CD14-positive monocyte (primary cell): Measurements from ENCODE around the gene TBC1D16. TPM values are rescaled to one million over a fixed set of nuclear protein-coding genes. Genes with fewer than 3 reads are reported as not detected.

Experiments
- DNase-seq, 3 donors: peaks; one replicate each; pipeline ENCODE4 v3.0.0-alpha.2; 2011 to 2022
- H2AFZ ChIP-seq: 2 replicates; pipeline ENCODE4 v1.6.0; 2012; ENCODE audit warnings: mild to moderate bottlenecking, low read depth, low read length, inconsistent platforms; ENCODE audit not compliant: insufficient read depth, poor library complexity, severe bottlenecking
- H3K27ac ChIP-seq, 2 donors: 1 replicate in 1 of 2; 2 replicates in 1 of 2; pipeline ENCODE4 v1.5.1; 2012 to 2013; ENCODE audit warnings: low read length in 2 of 2, control low read depth in 1 of 2, inconsistent platforms in 1 of 2, low read depth in 1 of 2, mild to moderate bottlenecking in 1 of 2
- H3K27me3 ChIP-seq, 2 donors: one replicate each; pipeline versions ENCODE4 v1.6.0 to v1.6.1; 2011 to 2013; ENCODE audit warnings: low read length in 2 of 2; ENCODE audit not compliant: control insufficient read depth in 2 of 2, insufficient read depth in 2 of 2
- H3K36me3 ChIP-seq, 2 donors: replicated peaks in 1 of 2; 1 replicate in 1 of 2; 2 replicates in 1 of 2; pipeline versions ENCODE4 v1.5.1 to v1.6.1; 2012 to 2013; ENCODE audit warnings: low read length in 2 of 2, control low read depth in 1 of 2, inconsistent platforms in 1 of 2, mild to moderate bottlenecking in 1 of 2; ENCODE audit not compliant: insufficient read depth in 2 of 2, control insufficient read depth in 1 of 2
- H3K4me1 ChIP-seq, 2 donors: 1 replicate in 1 of 2; 2 replicates in 1 of 2; pipeline versions ENCODE4 v1.5.1 to v1.6.1; 2012 to 2013; ENCODE audit warnings: low read length in 2 of 2, control low read depth in 1 of 2, inconsistent platforms in 1 of 2, mild to moderate bottlenecking in 1 of 2, moderate library complexity in 1 of 2; ENCODE audit not compliant: insufficient read depth in 2 of 2, control insufficient read depth in 1 of 2
- H3K4me2 ChIP-seq: replicated peaks from 2 replicates; pipeline ENCODE3; 2012; ENCODE audit warnings: low read length, moderate library complexity, mild to moderate bottlenecking; ENCODE audit not compliant: poor library complexity, severe bottlenecking; ENCODE audit errors: extremely low read depth
- H3K4me3 ChIP-seq, 3 experiments: fragments of 200-600 bp in 1 of 3; sonication (generic) in 1 of 3; replicated peaks in 1 of 3; 1 replicate in 2 of 3; 2 replicates in 1 of 3; pipeline ENCODE4 v1.5.1; 2011 to 2013; ENCODE audit warnings: low read length in 3 of 3, mild to moderate bottlenecking in 3 of 3, control low read depth in 2 of 3, low read depth in 2 of 3, inconsistent platforms in 1 of 3, moderate library complexity in 1 of 3
- H3K79me2 ChIP-seq: 2 replicates; pipeline ENCODE4 v1.6.0; 2012; ENCODE audit warnings: mild to moderate bottlenecking, control low read depth, inconsistent platforms, low read length, moderate library complexity; ENCODE audit not compliant: insufficient read depth
- H3K9ac ChIP-seq: 2 replicates; pipeline ENCODE4 v1.6.0; 2017; ENCODE audit warnings: low read length, mild to moderate bottlenecking; ENCODE audit not compliant: insufficient read depth, poor library complexity, severe bottlenecking
- H3K9me3 ChIP-seq, 2 donors: replicated peaks in 1 of 2; 1 replicate in 1 of 2; 2 replicates in 1 of 2; pipeline versions ENCODE4 v1.5.1 to v1.6.1; 2012 to 2013; ENCODE audit warnings: low read length in 2 of 2, control low read depth in 1 of 2; ENCODE audit not compliant: control insufficient read depth in 1 of 2, insufficient read depth in 1 of 2
- H4K20me1 ChIP-seq: 2 replicates; pipeline ENCODE4 v1.6.0; 2012; ENCODE audit warnings: mild to moderate bottlenecking, low read length, control low read depth, moderate library complexity; ENCODE audit not compliant: insufficient read depth
- H3K27ac Mint-ChIP-seq, 7 donors: one replicate each; pipeline ENCODE4 v1.8.0; 2020; ENCODE audit warnings: mild to moderate bottlenecking in 7 of 7, mixed read lengths in 7 of 7, moderate library complexity in 6 of 7, inconsistent platforms in 2 of 7
- H3K27me3 Mint-ChIP-seq, 3 donors: one replicate each; pipeline ENCODE4 v1.8.0; 2021 to 2022; ENCODE audit warnings: low read depth in 3 of 3, mild to moderate bottlenecking in 3 of 3, mixed read lengths in 3 of 3, moderate library complexity in 3 of 3, inconsistent platforms in 1 of 3
- H3K36me3 Mint-ChIP-seq, 2 donors: one replicate each; pipeline ENCODE4 v1.8.0; 2020; ENCODE audit warnings: mixed read lengths in 2 of 2, inconsistent platforms in 1 of 2, mild to moderate bottlenecking in 1 of 2
- H3K4me1 Mint-ChIP-seq: one replicate; pipeline ENCODE4 v1.8.0; 2020; ENCODE audit warnings: mild to moderate bottlenecking, mixed read lengths
- H3K4me3 Mint-ChIP-seq, 2 donors: one replicate each; pipeline ENCODE4 v1.8.0; 2020; ENCODE audit warnings: mild to moderate bottlenecking in 2 of 2, mixed read lengths in 2 of 2, moderate library complexity in 1 of 2
- H3K9me3 Mint-ChIP-seq, 7 donors: one replicate each; pipeline ENCODE4 v1.8.0; 2020 to 2022; ENCODE audit warnings: mixed read lengths in 7 of 7, mild to moderate bottlenecking in 6 of 7, moderate library complexity in 6 of 7, inconsistent platforms in 2 of 7
- CTCF ChIP-seq: fragments of 200-600 bp; IDR thresholded peaks from one replicate; pipeline ENCODE4 v1.8.0; 2022; ENCODE audit warnings: antibody characterized with exemption, mild to moderate bottlenecking
- WGBS: methylation state at CpG from one replicate; pipeline ENCODE4 v1.1.5; 2013; ENCODE audit warnings: missing lambda C conversion rate; ENCODE audit not compliant: insufficient coverage; 5-methylcytosine and 5-hydroxymethylcytosine counted together
- intact Hi-C, 2 donors: fragments of 100-400 bp; cut with micrococcal nuclease; formaldehyde crosslinking; loops; one replicate each; pipeline versions ENCODE4 v1.15.0 to v1.15.1; 2023
- polyA plus RNA-seq, 3 donors: library from polyadenylated mRNA; depleted of rRNA in 1 of 3; unstranded in 2 of 3; stranded (reverse) in 1 of 3; fragments of 300-500 nt in 2 of 3; fragments of >200 nt in 1 of 3; fragmentation: Illumina TruSeq in 2 of 3; gene quantifications; 1 replicate in 2 of 3; 2 replicates in 1 of 3; pipeline ENCODE4 v1.2.3, GENCODE V29; 2012 to 2021

TBC1D16 gene
- polyA plus RNA-seq, 3 donors: 0.11 to 0.53 (median 0.27) TPM

- no peaks in the 10 kb centered on the region for H3K27me3 ChIP-seq
- TF ChIP-seq CTCF: no peak
Observed at GRCh38 chr17:79911430-79912399, 124.0 kb downstream of the TBC1D16 start.

GRCh38 chr17:79910985-79911361 lies 124.7 kb downstream of the TBC1D16 start:
- H3K27ac Mint-ChIP-seq: no peak overlapping the region
- H3K27ac ChIP-seq: no peak overlapping the region
- no peaks in the 10 kb centered on the region for H3K4me1 ChIP-seq
- no peaks in the 10 kb centered on the region for H3K4me1 Mint-ChIP-seq
- intact Hi-C loops: no loop called here
- H3K9me3 ChIP-seq: no peaks in the 10 kb centered on the region
- H3K27me3 Mint-ChIP-seq: peaks cover 5 to 10% (median 9%) of the 10 kb centered on the region in 3 donors
- no peak overlapping the region for H3K4me3 Mint-ChIP-seq
- no peak overlapping the region for H3K9ac ChIP-seq
- no peaks in the 10 kb centered on the region for H3K27me3 ChIP-seq
- no peak for TF ChIP-seq CTCF
- WGBS: 94% methylated on average over 13 of the region's 14 CpGs
- no peak overlapping the region for H2AFZ ChIP-seq
- no peaks in the 10 kb centered on the region for H4K20me1 ChIP-seq
- H3K4me2 ChIP-seq: no peak overlapping the region
- no peak for DNase-seq
- no peaks in the 10 kb centered on the region for H3K79me2 ChIP-seq
- H3K9me3 Mint-ChIP-seq: no peaks in the 10 kb centered on the region
- no peaks in the 10 kb centered on the region for H3K36me3 Mint-ChIP-seq
- no peak overlapping the region for H3K4me3 ChIP-seq
- no peaks in the 10 kb centered on the region for H3K36me3 ChIP-seq

More at GRCh38 chr17:79911430-79912399, 124.0 kb downstream of the TBC1D16 start:
- Mint-ChIP-seq H3K36me3 (no peaks in the 10 kb centered on the region), H3K9me3 (no peaks in the 10 kb centered on the region), H3K4me1 (no peaks in the 10 kb centered on the region), H3K27me3 (peaks cover 4 to 15% (median 8%) of the 10 kb centered on the region in 3 donors), H3K27ac (no peak overlapping the region), H3K4me3 (no peak overlapping the region)
- Histone ChIP-seq H3K79me2 (no peaks in the 10 kb centered on the region), H3K9ac (no peak overlapping the region), H3K4me1 (no peaks in the 10 kb centered on the region), H3K36me3 (no peaks in the 10 kb centered on the region), H3K4me2 (no peak overlapping the region), H4K20me1 (no peaks in the 10 kb centered on the region), H3K9me3 (no peaks in the 10 kb centered on the region), H3K4me3 (no peak overlapping the region), H3K27ac (no peak overlapping the region), H2AFZ (no peak overlapping the region)
- 91% methylated on average over 20 of the region's 20 CpGs for WGBS
- intact Hi-C loops: no loop called here
- DNase-seq: no peak
